SK-N-SH treated with all-trans-retinoic acid at 6 μM for 48 hours (cell line): ENCODE results near the gene ATF1.

Source experiments
- BACH2 ChIP-seq: fragments of 250-450 bp; sonication (Bioruptor Pico); IDR thresholded peaks from 2 replicates; pipeline ENCODE4 v1.9.0; 2021; ENCODE audit warnings: mild to moderate bottlenecking, borderline replicate concordance
- ZFP30 ChIP-seq: fragments of 450-650 bp; formaldehyde crosslinking; IDR thresholded peaks from 2 replicates; pipeline ENCODE4 v1.5.0; 2022; ENCODE audit warnings: mild to moderate bottlenecking, moderate library complexity
- ZNF70 ChIP-seq: fragments of 450-650 bp; formaldehyde crosslinking; IDR thresholded peaks from 2 replicates; pipeline ENCODE4 v1.5.0; 2020; ENCODE audit warnings: mild to moderate bottlenecking, moderate library complexity
- TF ChIP-seq, protein P1 (sequence below): fragments of 250-450 bp; sonication (Bioruptor Pico); IDR thresholded peaks from 2 replicates; pipeline ENCODE4 v1.8.0; 2020; ENCODE audit warnings: mild to moderate bottlenecking, moderate library complexity, borderline replicate concordance
- TF ChIP-seq, protein P2 (sequence below): fragments of 250-450 bp; sonication (Bioruptor Pico); IDR thresholded peaks from 2 replicates; pipeline ENCODE4 v1.8.0; 2021; ENCODE audit warnings: low read depth, mild to moderate bottlenecking, moderate library complexity, borderline replicate concordance

DNA sequence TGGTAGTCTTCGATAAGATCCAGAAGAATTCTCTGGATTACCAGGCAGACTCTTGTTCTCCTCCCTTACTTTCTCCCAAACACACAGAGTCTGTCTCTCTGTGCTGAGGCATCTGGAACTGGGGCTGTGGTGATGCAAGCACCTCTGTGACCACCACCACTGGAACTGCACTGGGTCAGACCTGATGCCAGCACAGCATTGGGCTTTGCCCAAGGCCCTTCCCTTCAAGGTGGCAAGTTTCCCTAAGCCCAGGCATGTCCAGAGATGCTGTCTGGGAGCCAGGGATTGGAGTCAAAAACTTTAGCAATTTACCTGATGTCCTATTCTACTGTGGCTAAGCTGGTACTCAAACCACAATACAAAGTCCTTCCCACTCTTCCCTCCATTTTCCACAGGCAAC is 64.2 kb downstream of the ATF1 start:
- TF ChIP-seq, protein P1, sequence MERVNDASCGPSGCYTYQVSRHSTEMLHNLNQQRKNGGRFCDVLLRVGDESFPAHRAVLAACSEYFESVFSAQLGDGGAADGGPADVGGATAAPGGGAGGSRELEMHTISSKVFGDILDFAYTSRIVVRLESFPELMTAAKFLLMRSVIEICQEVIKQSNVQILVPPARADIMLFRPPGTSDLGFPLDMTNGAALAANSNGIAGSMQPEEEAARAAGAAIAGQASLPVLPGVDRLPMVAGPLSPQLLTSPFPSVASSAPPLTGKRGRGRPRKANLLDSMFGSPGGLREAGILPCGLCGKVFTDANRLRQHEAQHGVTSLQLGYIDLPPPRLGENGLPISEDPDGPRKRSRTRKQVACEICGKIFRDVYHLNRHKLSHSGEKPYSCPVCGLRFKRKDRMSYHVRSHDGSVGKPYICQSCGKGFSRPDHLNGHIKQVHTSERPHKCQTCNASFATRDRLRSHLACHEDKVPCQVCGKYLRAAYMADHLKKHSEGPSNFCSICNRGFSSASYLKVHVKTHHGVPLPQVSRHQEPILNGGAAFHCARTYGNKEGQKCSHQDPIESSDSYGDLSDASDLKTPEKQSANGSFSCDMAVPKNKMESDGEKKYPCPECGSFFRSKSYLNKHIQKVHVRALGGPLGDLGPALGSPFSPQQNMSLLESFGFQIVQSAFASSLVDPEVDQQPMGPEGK (CRISPR knock-in tag), result no peak
- TF ChIP-seq BACH2 (CRISPR knock-in tag) (no peak), ZFP30 (CRISPR knock-in tag) (no peak), ZNF70 (CRISPR knock-in tag) (no peak)
- TF ChIP-seq, protein P2, sequence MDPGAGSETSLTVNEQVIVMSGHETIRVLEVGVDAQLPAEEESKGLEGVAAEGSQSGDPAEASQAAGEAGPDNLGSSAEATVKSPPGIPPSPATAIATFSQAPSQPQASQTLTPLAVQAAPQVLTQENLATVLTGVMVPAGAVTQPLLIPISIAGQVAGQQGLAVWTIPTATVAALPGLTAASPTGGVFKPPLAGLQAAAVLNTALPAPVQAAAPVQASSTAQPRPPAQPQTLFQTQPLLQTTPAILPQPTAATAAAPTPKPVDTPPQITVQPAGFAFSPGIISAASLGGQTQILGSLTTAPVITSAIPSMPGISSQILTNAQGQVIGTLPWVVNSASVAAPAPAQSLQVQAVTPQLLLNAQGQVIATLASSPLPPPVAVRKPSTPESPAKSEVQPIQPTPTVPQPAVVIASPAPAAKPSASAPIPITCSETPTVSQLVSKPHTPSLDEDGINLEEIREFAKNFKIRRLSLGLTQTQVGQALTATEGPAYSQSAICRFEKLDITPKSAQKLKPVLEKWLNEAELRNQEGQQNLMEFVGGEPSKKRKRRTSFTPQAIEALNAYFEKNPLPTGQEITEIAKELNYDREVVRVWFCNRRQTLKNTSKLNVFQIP (CRISPR knock-in tag), result no peak
